Fibroblast of pulmonary artery (primary cell): Measurements from ENCODE around the gene DENND6B.

Source experiments
- DNase-seq: peaks from one replicate; pipeline ENCODE4 v3.0.0-alpha.2; 2010; ENCODE audit warnings: low read depth
- H3K4me3 ChIP-seq: replicated peaks from 2 replicates; pipeline ENCODE4 v1.5.1; 2011; ENCODE audit warnings: low read depth, mild to moderate bottlenecking, control low read depth, low read length, moderate library complexity
- CTCF ChIP-seq: IDR thresholded peaks from 2 replicates; pipeline ENCODE4 v1.5.1; 2011; ENCODE audit warnings: mild to moderate bottlenecking, control low read depth, low read length, inconsistent platforms; ENCODE audit errors: missing control alignments

Gene DENND6B

GRCh38 chr22:50270666-50271394 is 56.0 kb downstream of the DENND6B start:
- H3K4me3 ChIP-seq = peak overlapping the region; percentile 57
- no peak for TF ChIP-seq CTCF
- DNase-seq = peak; percentile 71

GRCh38 chr22:50269970-50270665 is 56.7 kb downstream of the DENND6B start, which contains the start of gene MAPK11:
MAPK11 (minus strand) TSS chr22:50270380; CDS start chr22:50270292, 88 bp downstream.
- H3K4me3 ChIP-seq = peak within 1 kb of the TSS; percentile 57
- peak; percentile 45 for DNase-seq
- TF ChIP-seq CTCF = no peak

GRCh38 chr22:50269573-50269969 is 57.2 kb downstream of the DENND6B start:
- no peak for TF ChIP-seq CTCF
- peak overlapping the region; percentile 57 for H3K4me3 ChIP-seq
- no peak for DNase-seq

GRCh38 chr22:50268655-50269113 is 58.1 kb downstream of the DENND6B start:
- TF ChIP-seq CTCF = no peak
- H3K4me3 ChIP-seq = no peak overlapping the region
- peak; percentile 24 for DNase-seq

GRCh38 chr22:50267591-50268390 is 59.0 kb downstream of the DENND6B start:
- TF ChIP-seq CTCF = peak; percentile 8

GRCh38 chr22:50266994-50267393 is 59.8 kb downstream of the DENND6B start:
- DNase-seq = no peak
- H3K4me3 ChIP-seq = no peak overlapping the region
- no peak for TF ChIP-seq CTCF

More at GRCh38 chr22:50267591-50268390, 59.0 kb downstream of the DENND6B start:
- DNase-seq = peak; percentile 52
- H3K4me3 ChIP-seq = peak overlapping the region; percentile 28
